ENCODE measurements around the gene FAAP20. TPM values are rescaled to one million over a fixed set of nuclear protein-coding genes. Genes with fewer than 3 reads are reported as not detected.

The FAAP20 gene
- total RNA-seq, 1 donor from 2014 or later: 14.2 TPM

- no peak for FAIRE-seq
- Histone ChIP-seq H3K36me3 (ENCODE audit: control insufficient read depth, insufficient read depth, low read length) (no peaks in the 10 kb centered on the region), H3K27me3 (ENCODE audit: control insufficient read depth, insufficient read depth, low read length) (no peaks in the 10 kb centered on the region), H3K4me3 (ENCODE audit: low read depth, low read length) (peak overlapping the region; percentile 40)
- no peak for TF ChIP-seq CTCF (IDR thresholded peaks at IDR 0.05; ENCODE audit: insufficient read depth, low read length, severe bottlenecking)
- DNase-seq (ENCODE audit: low read depth): peak; percentile 75
Observed at GRCh38 chr1:2199042-2199810, 4.7 kb upstream of the FAAP20 start.

GRCh38 chr1:2198571-2198970 is 4.0 kb upstream of the FAAP20 start:
- Histone ChIP-seq H3K27me3 (ENCODE audit: control insufficient read depth, insufficient read depth, low read length) (no peaks in the 10 kb centered on the region), H3K4me3 (ENCODE audit: low read depth, low read length) (no peak overlapping the region), H3K36me3 (ENCODE audit: control insufficient read depth, insufficient read depth, low read length) (no peaks in the 10 kb centered on the region)
- DNase-seq (ENCODE audit: low read depth) (no peak), FAIRE-seq (no peak)
- no peak for TF ChIP-seq CTCF (IDR thresholded peaks at IDR 0.05; ENCODE audit: insufficient read depth, low read length, severe bottlenecking)

DNA sequence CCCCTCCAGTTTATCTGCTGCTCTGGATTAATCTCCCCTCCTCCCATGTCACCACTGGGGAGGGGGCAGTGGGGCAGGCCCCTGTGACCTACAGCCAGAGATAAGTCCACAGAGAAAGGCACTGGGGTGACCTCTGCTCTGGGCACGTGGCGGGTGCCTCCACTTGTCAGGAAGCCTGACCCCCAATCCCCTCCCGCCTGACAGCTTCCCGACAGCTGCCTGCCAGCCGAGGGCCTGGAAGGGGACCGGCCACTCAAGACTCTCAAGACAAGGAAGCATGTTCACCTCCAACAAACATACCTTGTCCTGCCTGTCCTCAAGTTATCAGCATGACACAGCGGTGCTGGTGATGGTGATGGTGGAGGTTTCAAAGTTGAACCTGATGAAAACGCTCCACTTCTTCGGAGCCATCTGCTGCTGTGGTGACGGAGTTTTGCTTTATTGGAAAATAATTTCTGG is 3.2 kb upstream of the FAAP20 start:
- no peak for TF ChIP-seq CTCF (IDR thresholded peaks at IDR 0.05; ENCODE audit: insufficient read depth, low read length, severe bottlenecking)
- Histone ChIP-seq H3K4me3 (ENCODE audit: low read depth, low read length) (no peak overlapping the region), H3K27me3 (ENCODE audit: control insufficient read depth, insufficient read depth, low read length) (no peaks in the 10 kb centered on the region), H3K36me3 (ENCODE audit: control insufficient read depth, insufficient read depth, low read length) (peaks cover 3% of the 10 kb centered on the region)
- peak; percentile 89 for FAIRE-seq
- no peak for DNase-seq (ENCODE audit: low read depth)

- Histone ChIP-seq H3K36me3 (ENCODE audit: control insufficient read depth, insufficient read depth, low read length) (peaks cover 3% of the 10 kb centered on the region), H3K27me3 (ENCODE audit: control insufficient read depth, insufficient read depth, low read length) (no peaks in the 10 kb centered on the region), H3K4me3 (ENCODE audit: low read depth, low read length) (no peak overlapping the region)
- no peak for TF ChIP-seq CTCF (IDR thresholded peaks at IDR 0.05; ENCODE audit: insufficient read depth, low read length, severe bottlenecking)
- FAIRE-seq (no peak), DNase-seq (ENCODE audit: low read depth) (no peak)
Observed at GRCh38 chr1:2196901-2197638, 2.5 kb upstream of the FAAP20 start.

DNA sequence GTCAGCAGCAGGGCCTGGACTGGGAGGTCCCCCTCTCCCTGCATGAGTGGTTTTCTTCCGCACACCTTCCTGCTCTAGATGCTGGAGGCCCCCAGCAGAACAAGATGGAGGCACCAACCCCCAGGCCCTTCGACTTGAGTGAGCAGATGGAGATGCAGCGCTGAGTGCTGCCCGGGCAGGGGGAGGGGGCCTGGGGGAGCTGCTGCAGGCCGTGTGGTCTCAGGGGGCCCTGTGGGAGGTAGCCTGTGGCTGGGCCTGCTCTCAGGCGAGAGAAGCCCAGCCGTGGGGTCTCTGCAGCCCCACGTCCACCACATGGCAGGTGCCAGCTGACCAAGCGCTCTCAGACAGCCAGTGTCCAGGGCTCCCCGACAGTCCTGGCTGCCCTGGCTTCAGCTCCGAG is 1.2 kb upstream of the FAAP20 start:
- Histone ChIP-seq H3K36me3 (ENCODE audit: control insufficient read depth, insufficient read depth, low read length) (peaks cover 3% of the 10 kb centered on the region), H3K4me3 (ENCODE audit: low read depth, low read length) (no peak overlapping the region), H3K27me3 (ENCODE audit: control insufficient read depth, insufficient read depth, low read length) (no peaks in the 10 kb centered on the region)
- TF ChIP-seq CTCF (IDR thresholded peaks at IDR 0.05; ENCODE audit: insufficient read depth, low read length, severe bottlenecking): no peak
- DNase-seq (ENCODE audit: low read depth): no peak
- FAIRE-seq: no peak

Measured in bronchial epithelial cell (primary cell).